Stomach (tissue), 4 donors: ENCODE data around the gene ISL1.

Experiments used
- CTCF ChIP-seq, 7 experiments: fragments of 450-650 bp in 4 of 7; fragments of 200-600 bp in 3 of 7; sonication (generic) in 3 of 7; IDR thresholded peaks; one replicate each; pipeline ENCODE4 v1.5.1; 2016 to 2019; ENCODE audit warnings: antibody characterized with exemption in 7 of 7, control low read depth in 2 of 7, mild to moderate bottlenecking in 1 of 7
- EP300 ChIP-seq: sonication (generic); formaldehyde crosslinking; IDR thresholded peaks from one replicate; pipeline ENCODE4 v1.6.1; 2017; ENCODE audit warnings: antibody characterized with exemption

GRCh38 chr5:51373880-51374523, 9.2 kb upstream of the ISL1 start:
- TF ChIP-seq CTCF (IDR thresholded peaks at IDR 0.05) = no peak
- no peak for TF ChIP-seq EP300
